Measurements from ENCODE around the gene EPHA3. TPM values are rescaled to one million over a fixed set of nuclear protein-coding genes. Genes with fewer than 3 reads are reported as not detected.

EPHA3 gene
- total and polyA plus RNA-seq, 9 of the 15 experiments (the other 6 are each of a cell fraction or from before 2014, with no cell fraction given), result not detected

DNA sequence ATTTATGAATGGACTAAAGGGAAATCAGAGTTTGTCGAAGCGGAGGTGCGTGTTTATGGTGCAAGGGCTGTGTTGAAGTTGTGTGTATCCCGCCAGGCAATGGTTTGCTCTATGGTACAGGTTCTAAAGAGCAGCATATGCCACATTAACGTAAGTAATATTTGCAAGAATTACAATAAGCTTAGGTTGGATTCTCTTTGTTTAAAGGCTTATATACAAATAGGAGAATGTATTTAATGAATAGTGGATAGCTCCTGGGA is 800 bp downstream of the EPHA3 start:
- Histone ChIP-seq H3K4me2 (ENCODE audit: insufficient read depth, low read length) (no peak overlapping the region), H3K36me3 (ENCODE audit: control insufficient read depth, insufficient read depth, low read length) (no peaks in the 10 kb centered on the region), H3K4me3 (no peak overlapping the region), H2AFZ (ENCODE audit: low read depth, low read length) (no peak overlapping the region), H3K27me3 (ENCODE audit: control insufficient read depth in 2 of 2, insufficient read depth in 2 of 2, low read length in 2 of 2) (no peaks in the 10 kb centered on the region), H3K27ac (ENCODE audit: extremely low read depth, low read depth, low read length) (no peak overlapping the region), H4K20me1 (replicated peaks; ENCODE audit: control insufficient read depth, insufficient read depth, low read length) (no peaks in the 10 kb centered on the region), H3K79me2 (ENCODE audit: control insufficient read depth, insufficient read depth, low read length) (no peaks in the 10 kb centered on the region), H3K9me1 (ENCODE audit: control insufficient read depth, insufficient read depth, low read length) (no peaks in the 10 kb centered on the region), H3K9ac (ENCODE audit: insufficient read depth in 1 of 2, low read depth in 2 of 2, low read length in 2 of 2) (no peak overlapping the region), H3K4me1 (replicated peaks in 1 of 2; ENCODE audit: control insufficient read depth in 2 of 2, insufficient read depth in 2 of 2, low read length in 2 of 2) (no peaks in the 10 kb centered on the region), H3K9me3 (replicated peaks; ENCODE audit: control insufficient read depth, insufficient read depth, low read depth, low read length) (no peaks in the 10 kb centered on the region)
- no peak for ATAC-seq
- FAIRE-seq, result no peak
- 0% methylated on average over 5 of the region's 5 CpGs for WGBS (ENCODE audit: insufficient coverage, low coverage, missing lambda C conversion rate)
- CTCF ChIA-PET (ENCODE audit: low intra/inter-chr PET ratio), result no interaction called here
- POLR2A ChIA-PET, result no interaction called here
- in situ Hi-C loops (cut with MboI), result no loop called here
- no peak for DNase-seq (ENCODE audit: extremely low read depth in 1 of 4, low spot score in 3 of 4)
- no TSS peak for BruUV-seq (replicated peaks)
- intact Hi-C loops (cut with micrococcal nuclease), result no loop called here
- TF ChIP-seq IRF2 (CRISPR knock-in tag; IDR thresholded peaks at IDR 0.05) (no peak), ATF7 (IDR thresholded peaks at IDR 0.05) (no peak), SIRT6 (IDR thresholded peaks at IDR 0.05; ENCODE audit: low read depth, low read length) (no peak), ZBTB7A (IDR thresholded peaks at IDR 0.05; ENCODE audit: borderline replicate concordance, control insufficient read depth, low read depth, low read length) (no peak), BRF1 (IDR thresholded peaks at IDR 0.05; ENCODE audit: borderline replicate concordance, extremely low read depth, insufficient read length) (no peak), EP300 (IDR thresholded peaks at IDR 0.05; ENCODE audit: low read length) (no peak), NR1H2 (CRISPR knock-in tag; IDR thresholded peaks at IDR 0.05) (no peak), CTCF (IDR thresholded peaks at IDR 0.05 in 2 of 3, conservative IDR thresholded peaks at IDR 0.05 in 1 of 3; ENCODE audit: insufficient read depth in 2 of 3, low read depth in 1 of 3, low read length in 3 of 3) (no peak), ZNF146 (CRISPR knock-in tag; IDR thresholded peaks at IDR 0.05; ENCODE audit: unreplicated experiment) (no peak), SREBF1 (IDR thresholded peaks at IDR 0.05; ENCODE audit: borderline replicate concordance, low read depth, low read length) (no peak), ZNF699 (CRISPR knock-in tag; IDR thresholded peaks at IDR 0.05; ENCODE audit: insufficient replicate concordance) (no peak), ZBTB8A (IDR thresholded peaks at IDR 0.05; ENCODE audit: partially characterized antibody) (no peak)
- TF ChIP-seq, protein P1, sequence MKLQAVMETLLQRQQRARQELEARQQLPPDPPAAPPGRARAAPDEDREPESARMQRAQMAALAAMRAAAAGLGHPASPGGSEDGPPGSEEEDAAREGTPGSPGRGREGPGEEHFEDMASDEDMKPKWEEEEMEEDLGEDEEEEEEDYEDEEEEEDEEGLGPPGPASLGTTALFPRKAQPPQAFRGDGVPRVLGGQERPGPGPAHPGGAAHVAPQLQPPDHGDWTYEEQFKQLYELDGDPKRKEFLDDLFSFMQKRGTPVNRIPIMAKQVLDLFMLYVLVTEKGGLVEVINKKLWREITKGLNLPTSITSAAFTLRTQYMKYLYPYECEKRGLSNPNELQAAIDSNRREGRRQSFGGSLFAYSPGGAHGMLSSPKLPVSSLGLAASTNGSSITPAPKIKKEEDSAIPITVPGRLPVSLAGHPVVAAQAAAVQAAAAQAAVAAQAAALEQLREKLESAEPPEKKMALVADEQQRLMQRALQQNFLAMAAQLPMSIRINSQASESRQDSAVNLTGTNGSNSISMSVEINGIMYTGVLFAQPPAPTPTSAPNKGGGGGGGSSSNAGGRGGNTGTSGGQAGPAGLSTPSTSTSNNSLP (IDR thresholded peaks at IDR 0.05; ENCODE audit: borderline replicate concordance, low read depth, low read length), result no peak
- TF ChIP-seq, protein P2, sequence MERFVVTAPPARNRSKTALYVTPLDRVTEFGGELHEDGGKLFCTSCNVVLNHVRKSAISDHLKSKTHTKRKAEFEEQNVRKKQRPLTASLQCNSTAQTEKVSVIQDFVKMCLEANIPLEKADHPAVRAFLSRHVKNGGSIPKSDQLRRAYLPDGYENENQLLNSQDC (CRISPR knock-in tag; IDR thresholded peaks at IDR 0.05), result no peak

All from K562 (cell line).